ENCODE measurements around the gene ZNF324B. TPM values are rescaled to one million over a fixed set of nuclear protein-coding genes. Genes with fewer than 3 reads are reported as not detected.

ZNF324B gene
- total and polyA plus RNA-seq, 2 of the 8 experiments (the other 6 are each of a cell fraction or from before 2014, with no cell fraction given): 2.9 to 6.0 TPM

GRCh38 chr19:58408152-58409009 lies 43.0 kb upstream of the ZNF324B start, which contains the start of gene ZNF584 (continued):
- TF ChIP-seq CEBPB (IDR thresholded peaks at IDR 0.05; ENCODE audit: low read depth, low read length): no peak
- peak; percentile 92 for TF ChIP-seq KDM4A (IDR thresholded peaks at IDR 0.05; ENCODE audit: low read depth, low read length, severe bottlenecking)
- no peak for TF ChIP-seq SUZ12 (IDR thresholded peaks at IDR 0.05; ENCODE audit: low read length)
- 0 out of 2 replicates have a peak, but pooled peaks have one; percentile 18 for TF ChIP-seq BACH1 (IDR thresholded peaks at IDR 0.05; ENCODE audit: low read length)
- TF ChIP-seq ATF2 (IDR thresholded peaks at IDR 0.05; ENCODE audit: low read length): no peak
- 0 out of 4 replicates have a peak, but pooled peaks of 1 of the 2 experiments have one; percentile 2 for TF ChIP-seq RAD21 (IDR thresholded peaks at IDR 0.05 in 1 of 2, conservative IDR thresholded peaks at IDR 0.05 in 1 of 2; ENCODE audit: low read depth in 2 of 2, low read length in 2 of 2)
- no peak for TF ChIP-seq GTF2F1 (IDR thresholded peaks at IDR 0.05; ENCODE audit: borderline replicate concordance, low read depth, low read length)
- no peak for TF ChIP-seq CBX5 (IDR thresholded peaks at IDR 0.05; ENCODE audit: low read depth, low read length)
- no peak for TF ChIP-seq CBX8 (IDR thresholded peaks at IDR 0.05; ENCODE audit: borderline replicate concordance, low read depth, low read length)

Measured in H1 (cell line).